ENCODE results near the gene KLC3. TPM values are rescaled to one million over a fixed set of nuclear protein-coding genes. Genes with fewer than 3 reads are reported as not detected.

Gene KLC3
- total RNA-seq, 2 donors from 2014 or later: 3.6 to 4.8 TPM

DNA sequence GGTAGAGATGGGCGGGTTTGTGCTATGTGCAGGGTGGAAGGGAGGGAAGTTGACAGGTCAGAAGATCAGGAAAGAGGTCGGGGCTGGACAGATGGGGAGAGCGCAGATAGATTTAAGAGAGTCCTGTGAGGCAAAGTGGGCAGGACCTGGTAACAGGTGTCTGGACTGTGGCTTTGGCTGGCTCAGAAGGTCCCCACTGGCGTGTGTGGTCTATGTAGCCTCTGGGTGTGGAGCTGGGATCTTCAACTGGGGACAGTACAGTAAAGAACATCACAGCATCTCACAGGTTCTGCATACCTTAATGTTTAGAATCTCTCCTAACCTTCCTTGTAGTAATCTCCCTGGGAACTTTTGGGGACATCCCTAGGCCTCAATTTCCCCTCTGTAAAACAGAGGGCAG lies 35.5 kb upstream of the KLC3 start:
- Histone ChIP-seq H3K4me1 (ENCODE audit: control insufficient read depth, insufficient read depth, low read length) (no peaks in the 10 kb centered on the region), H3K4me3 (ENCODE audit: low read length) (no peak overlapping the region), H3K27ac (ENCODE audit: low read depth, low read length) (no peak overlapping the region), H3K36me3 (ENCODE audit: control insufficient read depth, insufficient read depth, low read length) (peaks cover 8% of the 10 kb centered on the region), H3K9ac (ENCODE audit: extremely low read depth, low read length, poor library complexity, severe bottlenecking) (no peak overlapping the region), H3K9me3 (ENCODE audit: control insufficient read depth, low read length) (no peaks in the 10 kb centered on the region), H3K27me3 (ENCODE audit: control insufficient read depth, insufficient read depth, low read length, poor library complexity, severe bottlenecking) (no peaks in the 10 kb centered on the region)
- H3K27me3 Mint-ChIP-seq (ENCODE audit: insufficient read depth): peaks cover 33% of the 10 kb centered on the region
- no peaks in the 10 kb centered on the region for H3K4me1 Mint-ChIP-seq
- TF ChIP-seq, protein P1, sequence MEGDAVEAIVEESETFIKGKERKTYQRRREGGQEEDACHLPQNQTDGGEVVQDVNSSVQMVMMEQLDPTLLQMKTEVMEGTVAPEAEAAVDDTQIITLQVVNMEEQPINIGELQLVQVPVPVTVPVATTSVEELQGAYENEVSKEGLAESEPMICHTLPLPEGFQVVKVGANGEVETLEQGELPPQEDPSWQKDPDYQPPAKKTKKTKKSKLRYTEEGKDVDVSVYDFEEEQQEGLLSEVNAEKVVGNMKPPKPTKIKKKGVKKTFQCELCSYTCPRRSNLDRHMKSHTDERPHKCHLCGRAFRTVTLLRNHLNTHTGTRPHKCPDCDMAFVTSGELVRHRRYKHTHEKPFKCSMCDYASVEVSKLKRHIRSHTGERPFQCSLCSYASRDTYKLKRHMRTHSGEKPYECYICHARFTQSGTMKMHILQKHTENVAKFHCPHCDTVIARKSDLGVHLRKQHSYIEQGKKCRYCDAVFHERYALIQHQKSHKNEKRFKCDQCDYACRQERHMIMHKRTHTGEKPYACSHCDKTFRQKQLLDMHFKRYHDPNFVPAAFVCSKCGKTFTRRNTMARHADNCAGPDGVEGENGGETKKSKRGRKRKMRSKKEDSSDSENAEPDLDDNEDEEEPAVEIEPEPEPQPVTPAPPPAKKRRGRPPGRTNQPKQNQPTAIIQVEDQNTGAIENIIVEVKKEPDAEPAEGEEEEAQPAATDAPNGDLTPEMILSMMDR (conservative IDR thresholded peaks at IDR 0.05): no peak
- peaks cover 13% of the 10 kb centered on the region for H3K36me3 Mint-ChIP-seq (ENCODE audit: low read depth)
- no peak for DNase-seq
- H3K4me3 Mint-ChIP-seq: no peak overlapping the region
- peaks cover 5% of the 10 kb centered on the region for H3K9me3 Mint-ChIP-seq
- 86 to 91% methylated on average over 1 to 4 of the region's 4 CpGs for WGBS, 2 experiments (ENCODE audit: insufficient coverage in 1 of 2, insufficient read length in 1 of 2)
- no peak overlapping the region for H3K27ac Mint-ChIP-seq

DNA sequence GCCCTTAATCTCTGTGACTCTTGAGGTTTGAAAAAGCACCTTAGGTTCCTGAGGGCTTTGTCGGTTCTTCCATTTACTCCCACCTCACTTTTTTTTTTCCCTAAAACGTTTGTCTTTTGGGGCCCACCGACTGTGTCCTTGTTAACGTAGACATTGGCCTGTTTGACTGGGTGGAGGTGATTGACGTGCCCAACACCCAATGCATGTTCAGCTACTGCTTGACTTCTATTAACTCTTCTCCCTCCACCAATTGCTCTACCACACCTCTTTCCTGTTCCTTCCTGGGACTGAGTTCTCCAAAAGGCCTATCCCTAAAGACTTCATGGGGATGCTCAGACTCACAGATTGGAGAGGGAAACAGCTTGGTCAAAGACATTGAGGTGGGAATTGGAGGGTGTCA lies 35.1 kb upstream of the KLC3 start:
- H3K4me1 ChIP-seq (ENCODE audit: control insufficient read depth, insufficient read depth, low read length): no peaks in the 10 kb centered on the region
- Mint-ChIP-seq H3K4me1 (no peaks in the 10 kb centered on the region), H3K36me3 (ENCODE audit: low read depth) (peaks cover 9% of the 10 kb centered on the region), H3K27me3 (ENCODE audit: insufficient read depth) (peaks cover 33% of the 10 kb centered on the region), H3K27ac (no peak overlapping the region), H3K4me3 (no peak overlapping the region), H3K9me3 (peaks cover 5% of the 10 kb centered on the region)
- H3K4me3 ChIP-seq (ENCODE audit: low read length): no peak overlapping the region
- H3K36me3 ChIP-seq (ENCODE audit: control insufficient read depth, insufficient read depth, low read length): peaks cover 6% of the 10 kb centered on the region
- peak; percentile 70 for DNase-seq
- H3K9me3 ChIP-seq (ENCODE audit: control insufficient read depth, low read length): no peaks in the 10 kb centered on the region
- no peaks in the 10 kb centered on the region for H3K27me3 ChIP-seq (ENCODE audit: control insufficient read depth, insufficient read depth, low read length, poor library complexity, severe bottlenecking)
- WGBS, 2 experiments (ENCODE audit: insufficient coverage in 1 of 2, insufficient read length in 1 of 2): 17 to 55% methylated on average over 2 to 5 of the region's 5 CpGs
- no peak overlapping the region for H3K9ac ChIP-seq (ENCODE audit: extremely low read depth, low read length, poor library complexity, severe bottlenecking)
- TF ChIP-seq, protein P1 (conservative IDR thresholded peaks at IDR 0.05): no peak
- H3K27ac ChIP-seq (ENCODE audit: low read depth, low read length): no peak overlapping the region

DNA sequence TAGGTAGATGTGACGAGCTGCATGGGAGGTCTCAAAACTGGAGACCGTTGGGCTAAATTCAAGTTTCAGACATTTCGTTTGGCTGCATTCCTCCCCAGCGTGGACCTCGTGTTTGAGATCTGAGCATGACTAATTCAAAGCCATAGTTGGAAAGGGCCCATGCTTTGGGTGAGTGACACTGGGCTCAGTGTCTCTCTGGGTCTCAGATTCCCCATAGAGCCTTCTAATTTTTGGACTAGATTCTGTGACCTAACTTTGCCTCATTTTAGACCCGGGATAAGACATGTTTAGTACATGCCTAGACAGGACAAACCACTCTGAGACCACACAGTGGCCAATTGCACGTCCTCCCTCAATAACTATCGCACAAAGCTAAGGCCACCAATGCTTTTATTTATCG lies 34.5 kb upstream of the KLC3 start:
- no peaks in the 10 kb centered on the region for H3K9me3 ChIP-seq (ENCODE audit: control insufficient read depth, low read length)
- no peaks in the 10 kb centered on the region for H3K36me3 ChIP-seq (ENCODE audit: control insufficient read depth, insufficient read depth, low read length)
- TF ChIP-seq, protein P1 (conservative IDR thresholded peaks at IDR 0.05): no peak
- Mint-ChIP-seq H3K4me1 (no peaks in the 10 kb centered on the region), H3K36me3 (ENCODE audit: low read depth) (peaks cover 3% of the 10 kb centered on the region), H3K27ac (no peak overlapping the region), H3K4me3 (no peak overlapping the region), H3K9me3 (peaks cover 5% of the 10 kb centered on the region), H3K27me3 (ENCODE audit: insufficient read depth) (peaks cover 33% of the 10 kb centered on the region)
- no peak for DNase-seq
- H3K9ac ChIP-seq (ENCODE audit: extremely low read depth, low read length, poor library complexity, severe bottlenecking): no peak overlapping the region
- no peaks in the 10 kb centered on the region for H3K27me3 ChIP-seq (ENCODE audit: control insufficient read depth, insufficient read depth, low read length, poor library complexity, severe bottlenecking)
- 83 to 89% methylated on average over 7 to 9 of the region's 9 CpGs for WGBS, 2 experiments (ENCODE audit: insufficient coverage in 1 of 2, insufficient read length in 1 of 2)
- no peak overlapping the region for H3K4me3 ChIP-seq (ENCODE audit: low read length)
- no peak overlapping the region for H3K27ac ChIP-seq (ENCODE audit: low read depth, low read length)
- H3K4me1 ChIP-seq (ENCODE audit: control insufficient read depth, insufficient read depth, low read length): no peaks in the 10 kb centered on the region
